Mucosa of descending colon (tissue), 3 donors: ENCODE data around the gene SH2D2A. TPM values are rescaled to one million over a fixed set of nuclear protein-coding genes. Genes with fewer than 3 reads are reported as not detected.

Experiments used
- ATAC-seq: fragments of 200-7000 bp; cut with Tn5 transposase; one replicate; pipeline ENCODE4 v1.9.1; 2020; ENCODE audit warnings: mild to moderate bottlenecking, moderate library complexity
- DNase-seq, 3 donors: peaks; one replicate each; pipeline ENCODE4 v3.0.0-alpha.2; 2020
- H3K36me3 ChIP-seq: fragments of 200-600 bp; one replicate; pipeline ENCODE4 v1.8.0; 2021; ENCODE audit warnings: low read depth, mild to moderate bottlenecking
- H3K4me1 ChIP-seq: fragments of 200-600 bp; one replicate; pipeline ENCODE4 v1.8.0; 2021; ENCODE audit warnings: low read depth, mild to moderate bottlenecking
- H3K4me3 ChIP-seq: fragments of 200-600 bp; one replicate; pipeline ENCODE4 v1.8.0; 2021; ENCODE audit warnings: mild to moderate bottlenecking
- H3K9me3 ChIP-seq: fragments of 200-600 bp; one replicate; pipeline ENCODE4 v1.8.0; 2021; ENCODE audit warnings: mild to moderate bottlenecking
- intact Hi-C, 2 donors: fragments of 100-400 bp; cut with DNase I in 1 of 2; cut with micrococcal nuclease in 1 of 2; formaldehyde crosslinking; loops; one replicate each; pipeline versions ENCODE4 v1.11.0 to v1.11.1; 2022; cut with DNase I, micrococcal nuclease
- total RNA-seq, 3 donors: library from RNA; stranded (reverse); fragmentation: NEBNext Ultra II Directional in 2 of 3; extraction: Animal tissue kit (Norgen Biotek cat#: 25700) in 2 of 3; gene quantifications; one replicate each; pipeline versions ENCODE4 v1.2.1 to v1.2.4, GENCODE V29; 2021 to 2023
- TF ChIP-seq, protein P1 (sequence below): fragments of 200-600 bp; IDR thresholded peaks from one replicate; pipeline ENCODE4 v1.8.0; 2022; ENCODE audit warnings: antibody characterized with exemption, mild to moderate bottlenecking
- donor health status: DM: no; HTN: no; CAD: no; lungs with moderate emphysema.
- donor health status: DM: no; HTN: no; CAD: no.
- donor health status: DM: no; HTN: yes; CAD: no.

SH2D2A gene
- total RNA-seq, 3 donors from 2014 or later = 2.9 to 3.3 (median 3.1) TPM

DNA sequence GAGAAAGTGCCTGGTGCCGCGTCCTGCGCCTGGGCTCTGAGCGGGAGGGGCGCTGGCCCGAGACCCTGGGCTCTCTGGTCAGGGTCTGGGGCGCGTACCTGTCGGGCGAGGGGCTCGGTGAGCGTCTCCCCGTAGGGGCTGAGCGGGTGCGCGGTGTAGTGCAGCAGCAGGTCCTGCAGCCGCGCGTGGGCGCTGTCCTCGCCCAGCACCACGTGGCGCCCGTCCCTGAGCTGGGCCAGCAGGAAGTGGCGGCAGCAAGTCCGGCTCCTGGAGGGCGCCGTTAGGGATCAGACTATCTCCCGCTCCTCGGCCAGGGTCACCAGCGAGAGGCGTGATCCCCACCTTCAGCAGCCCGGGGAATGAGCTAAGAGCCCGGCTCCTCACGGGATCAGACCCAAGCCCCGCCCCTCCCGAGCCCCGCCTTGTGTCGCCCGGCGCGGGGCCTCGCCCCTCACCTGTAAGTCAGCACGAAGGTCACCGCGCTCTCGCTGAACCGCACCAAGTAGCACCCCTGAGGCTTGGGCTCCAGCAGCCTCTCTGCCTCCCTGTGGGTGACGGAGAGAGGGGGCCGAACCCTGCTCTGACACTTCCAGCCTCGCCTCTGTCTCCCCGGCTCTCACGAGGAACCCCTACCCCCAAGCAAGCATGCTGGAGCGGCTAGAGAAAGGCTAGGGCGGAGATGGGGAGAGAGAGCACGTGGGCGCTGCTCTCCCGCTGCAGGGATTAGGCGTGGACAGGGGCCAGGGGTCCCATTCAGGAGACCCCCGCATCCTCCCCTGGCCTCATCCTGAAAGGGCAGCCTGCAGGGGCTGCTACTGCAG, 2.7 kb downstream of the SH2D2A start:
- no peaks in the 10 kb centered on the region for H3K9me3 ChIP-seq
- DNase-seq = peak; percentile 79 to 87 (median 83)
- intact Hi-C loops = no loop called here
- TF ChIP-seq, protein P1, sequence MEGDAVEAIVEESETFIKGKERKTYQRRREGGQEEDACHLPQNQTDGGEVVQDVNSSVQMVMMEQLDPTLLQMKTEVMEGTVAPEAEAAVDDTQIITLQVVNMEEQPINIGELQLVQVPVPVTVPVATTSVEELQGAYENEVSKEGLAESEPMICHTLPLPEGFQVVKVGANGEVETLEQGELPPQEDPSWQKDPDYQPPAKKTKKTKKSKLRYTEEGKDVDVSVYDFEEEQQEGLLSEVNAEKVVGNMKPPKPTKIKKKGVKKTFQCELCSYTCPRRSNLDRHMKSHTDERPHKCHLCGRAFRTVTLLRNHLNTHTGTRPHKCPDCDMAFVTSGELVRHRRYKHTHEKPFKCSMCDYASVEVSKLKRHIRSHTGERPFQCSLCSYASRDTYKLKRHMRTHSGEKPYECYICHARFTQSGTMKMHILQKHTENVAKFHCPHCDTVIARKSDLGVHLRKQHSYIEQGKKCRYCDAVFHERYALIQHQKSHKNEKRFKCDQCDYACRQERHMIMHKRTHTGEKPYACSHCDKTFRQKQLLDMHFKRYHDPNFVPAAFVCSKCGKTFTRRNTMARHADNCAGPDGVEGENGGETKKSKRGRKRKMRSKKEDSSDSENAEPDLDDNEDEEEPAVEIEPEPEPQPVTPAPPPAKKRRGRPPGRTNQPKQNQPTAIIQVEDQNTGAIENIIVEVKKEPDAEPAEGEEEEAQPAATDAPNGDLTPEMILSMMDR = peak; percentile 67
- H3K4me1 ChIP-seq = peaks cover 8% of the 10 kb centered on the region
- no peak overlapping the region for H3K4me3 ChIP-seq
- H3K36me3 ChIP-seq = no peaks in the 10 kb centered on the region
- peak; percentile 86 for ATAC-seq

DNA sequence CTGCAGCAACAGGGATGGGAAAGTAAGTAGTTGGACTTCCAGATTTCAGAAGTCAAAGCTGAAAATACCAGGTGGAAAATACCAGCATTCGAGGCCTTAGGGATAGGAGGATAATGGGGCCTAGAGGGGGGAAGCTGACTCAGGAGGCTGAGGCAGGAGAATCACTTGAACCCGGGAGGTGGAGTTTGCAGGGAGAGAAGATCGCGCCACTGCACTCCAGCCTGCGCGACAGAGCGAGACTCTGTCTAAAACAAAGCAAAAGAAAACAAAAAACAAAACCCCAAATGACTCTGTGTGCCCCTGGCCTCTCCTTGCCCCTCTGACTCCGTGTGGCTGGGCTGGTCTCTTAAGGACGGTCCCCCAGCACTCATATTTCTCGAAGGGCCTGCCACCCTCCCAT, 3.4 kb downstream of the SH2D2A start:
- intact Hi-C loops = no loop called here

DNA sequence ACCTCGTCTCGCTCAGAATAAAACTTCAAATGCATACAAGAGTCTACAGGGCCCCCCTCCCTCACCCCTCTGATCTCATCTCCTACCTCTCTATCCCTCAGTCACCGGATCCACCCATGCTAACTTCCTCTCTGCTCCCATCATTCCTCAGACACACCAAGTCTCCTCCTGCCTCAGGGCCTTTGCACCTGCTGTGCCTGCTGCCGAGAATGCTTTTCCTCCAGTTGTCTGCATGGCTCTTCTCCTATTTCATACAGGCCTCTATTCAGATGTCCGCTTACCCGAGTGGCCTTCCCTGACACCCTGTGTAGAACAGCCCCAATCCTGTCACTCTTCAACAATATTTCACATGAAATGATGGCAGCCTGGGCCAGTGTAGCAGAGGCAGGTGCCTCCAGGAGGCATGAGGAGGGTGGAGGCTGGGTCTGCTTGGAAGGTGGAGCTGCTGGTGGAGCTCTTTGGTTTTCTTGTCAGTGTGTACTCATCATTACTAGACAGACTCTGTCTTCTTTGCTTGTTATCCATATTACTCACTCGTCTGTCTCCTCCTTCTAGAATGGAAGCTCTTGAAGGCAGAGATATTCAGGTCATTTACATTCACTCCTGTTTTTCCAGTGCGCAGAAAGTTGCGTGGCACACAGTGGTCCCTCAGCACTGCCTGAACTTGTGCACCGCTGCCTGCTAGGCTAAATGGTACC, 4.2 kb downstream of the SH2D2A start:
- ATAC-seq (no peak), DNase-seq (no peak)
- Histone ChIP-seq H3K4me3 (no peak overlapping the region), H3K4me1 (peaks cover 8% of the 10 kb centered on the region), H3K36me3 (no peaks in the 10 kb centered on the region), H3K9me3 (no peaks in the 10 kb centered on the region)
- intact Hi-C loops = no loop called here
- TF ChIP-seq, protein P1 = no peak

More for the DNA sequence above, 3.4 kb downstream of the SH2D2A start:
- DNase-seq (no peak), ATAC-seq (no peak)
- no peak overlapping the region for H3K4me3 ChIP-seq
- TF ChIP-seq, protein P1 = no peak
- H3K4me1 ChIP-seq = peaks cover 8% of the 10 kb centered on the region
- H3K9me3 ChIP-seq = no peaks in the 10 kb centered on the region
- H3K36me3 ChIP-seq = no peaks in the 10 kb centered on the region

DNA sequence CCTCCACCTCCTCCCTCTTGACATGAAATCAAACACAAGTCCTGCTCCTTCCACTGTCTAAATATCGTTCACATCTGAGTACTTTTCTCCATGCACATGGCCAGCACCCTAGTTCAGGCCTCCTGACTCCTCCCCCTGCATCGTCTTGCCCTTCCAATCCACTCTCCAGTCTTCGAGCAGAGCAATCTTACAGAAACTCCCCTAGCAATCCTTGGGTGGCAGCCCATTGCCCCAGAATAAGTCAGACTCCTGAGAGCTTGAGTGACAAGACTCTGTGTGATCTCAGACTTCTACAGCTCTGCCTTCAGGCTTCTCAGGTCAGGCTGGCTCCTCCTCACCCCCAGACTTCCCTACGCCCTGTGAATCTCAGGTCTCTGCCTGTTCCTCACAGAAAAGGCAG, 5.5 kb downstream of the SH2D2A start:
- Histone ChIP-seq H3K4me1 (peaks cover 8% of the 10 kb centered on the region), H3K36me3 (no peaks in the 10 kb centered on the region), H3K4me3 (no peak overlapping the region), H3K9me3 (no peaks in the 10 kb centered on the region)
- intact Hi-C loops = no loop called here
- TF ChIP-seq, protein P1 = no peak
- DNase-seq = no peak
- ATAC-seq = no peak

DNA sequence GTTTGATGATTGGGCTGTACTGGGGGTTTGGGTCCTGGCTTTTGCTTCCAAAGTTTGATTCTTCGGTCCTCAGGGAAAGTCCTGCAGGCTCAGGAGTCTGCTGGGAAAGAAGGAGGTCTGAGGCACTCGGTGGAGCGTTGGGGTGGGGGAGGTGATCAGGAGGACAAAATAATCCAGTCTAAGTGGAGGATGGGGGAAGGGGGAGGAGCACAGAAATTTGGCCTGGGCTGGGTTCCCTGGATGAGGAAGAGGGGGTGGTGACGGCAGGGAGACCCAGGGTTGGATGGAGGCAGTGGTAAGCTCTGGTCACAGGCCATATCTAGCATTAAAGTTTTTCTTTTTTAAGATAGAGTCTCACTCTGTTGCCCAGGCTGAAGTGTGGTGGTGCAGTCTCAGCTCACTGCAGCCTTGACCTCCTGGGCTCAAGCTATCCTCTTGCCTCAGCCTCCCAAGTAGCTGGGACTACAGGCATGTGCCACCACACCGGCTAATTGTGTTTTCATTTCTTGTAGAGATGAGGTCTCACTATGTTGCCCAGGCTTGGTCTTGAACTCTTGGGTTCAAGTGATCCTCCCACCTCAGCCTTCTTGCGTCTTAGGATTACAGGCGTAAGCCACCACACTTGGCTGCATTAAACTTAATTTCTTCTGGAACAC, 6.8 kb downstream of the SH2D2A start:
- DNase-seq (no peak), ATAC-seq (no peak)
- TF ChIP-seq, protein P1 = no peak
- H3K9me3 ChIP-seq = no peaks in the 10 kb centered on the region
- no peaks in the 10 kb centered on the region for H3K36me3 ChIP-seq
- intact Hi-C loops = no loop called here
- H3K4me1 ChIP-seq = peaks cover 8% of the 10 kb centered on the region
- no peak overlapping the region for H3K4me3 ChIP-seq
